ENCODE results near the gene BLTP3B.
A peak's percentile ranks its signal among the peaks of the same experiment; 100 is the strongest.
"Not testable (repeated sequence)": the region's sequence is repeated elsewhere in the genome, so short reads cannot be mapped to it uniquely, and the experiment has no call there.

BLTP3B gene

DNA sequence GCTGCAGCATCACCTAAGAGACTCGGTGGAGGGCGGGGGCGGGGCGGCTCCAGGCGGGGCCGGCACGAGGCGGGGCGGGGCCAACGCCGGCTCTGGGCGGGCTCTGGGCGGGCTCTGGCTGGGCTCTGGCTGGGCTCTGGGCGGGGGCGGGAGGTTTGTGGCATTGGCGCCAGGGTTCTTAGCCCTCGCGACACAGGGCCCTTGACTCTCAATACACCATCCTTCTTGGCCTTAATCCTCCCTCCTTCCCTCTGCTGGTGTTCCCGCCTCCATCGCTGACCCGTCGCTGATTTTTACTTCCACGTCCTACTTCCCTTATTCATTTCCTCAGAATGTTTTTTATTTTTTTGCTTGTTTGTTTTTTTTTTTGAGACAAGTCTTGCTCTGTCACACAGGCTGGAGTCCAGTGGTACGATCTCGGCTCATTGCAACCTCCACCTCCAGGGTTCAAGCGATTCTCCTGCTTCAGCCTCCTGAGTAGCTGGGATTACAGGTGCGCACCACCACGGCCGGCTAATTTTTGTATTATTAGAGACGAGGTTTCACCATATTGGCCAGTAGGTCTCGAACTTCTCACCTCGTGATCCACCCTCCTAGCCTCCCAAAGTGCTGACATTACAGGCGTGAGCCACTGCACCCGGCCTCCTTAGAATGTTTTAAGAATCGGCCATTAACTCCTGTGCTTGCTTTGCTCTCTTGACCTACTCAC lies at the start of gene BLTP3B:
BLTP3B (minus strand) TSS at position 24 of the 709 bp plus-strand sequence. CDS start 239 bp downstream, outside the sequence.
- DNase-seq (ENCODE audit: low read depth in 2 of 2), result peak; percentile 74 to 95

- no peak for DNase-seq (ENCODE audit: low read depth in 2 of 2)
Observed at GRCh38 chr12:100189636-100190394, 47.1 kb upstream of the BLTP3B start.

DNA sequence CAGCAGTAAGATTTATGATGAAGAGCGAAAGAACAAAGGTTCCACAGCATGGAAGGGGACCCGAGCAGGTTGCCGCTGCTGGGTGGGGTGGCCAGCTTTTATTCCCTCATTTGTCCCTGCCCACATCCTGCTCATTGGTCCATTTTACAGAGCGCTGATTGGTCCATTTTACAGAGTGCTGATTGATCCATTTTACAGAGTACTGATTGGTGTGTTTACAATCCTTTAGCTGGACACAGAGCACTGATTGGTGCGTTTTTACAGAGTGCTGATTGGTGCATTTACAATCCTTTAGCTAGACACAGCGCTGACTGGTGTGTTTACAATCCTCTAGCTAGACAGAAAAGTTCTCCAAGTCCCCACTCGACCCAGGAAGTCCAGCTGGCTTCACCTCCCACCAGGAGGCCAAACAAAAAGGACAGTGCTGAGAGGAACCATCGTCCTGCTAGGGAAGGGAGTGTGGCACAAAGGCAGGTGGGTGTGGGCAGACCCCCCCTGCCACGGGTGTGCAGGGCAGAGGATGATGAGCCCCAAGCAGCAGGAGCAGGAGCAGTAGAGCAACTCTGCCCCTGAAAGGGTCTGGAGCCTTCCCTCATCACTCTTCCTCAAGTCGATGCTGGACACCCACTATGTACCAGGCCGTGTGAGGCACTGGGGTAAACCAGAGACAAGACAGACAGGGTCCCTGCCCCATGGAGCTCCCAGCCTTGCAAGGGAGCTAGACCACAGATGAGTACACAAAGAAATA lies 46.4 kb upstream of the BLTP3B start:
- DNase-seq (ENCODE audit: low read depth in 2 of 2), result not testable (repeated sequence)

- no peak for DNase-seq (ENCODE audit: low read depth in 2 of 2)
Observed at GRCh38 chr12:100187857-100188519, 45.3 kb upstream of the BLTP3B start.

GRCh38 chr12:100187068-100187467 lies 44.4 kb upstream of the BLTP3B start:
- no peak for DNase-seq (ENCODE audit: low read depth in 2 of 2)

- no peak for DNase-seq (ENCODE audit: low read depth in 2 of 2)
Observed at GRCh38 chr12:100186071-100186470, 43.4 kb upstream of the BLTP3B start.

GRCh38 chr12:100185361-100185894 lies 42.8 kb upstream of the BLTP3B start:
- no peak for DNase-seq (ENCODE audit: low read depth in 2 of 2)

DNA sequence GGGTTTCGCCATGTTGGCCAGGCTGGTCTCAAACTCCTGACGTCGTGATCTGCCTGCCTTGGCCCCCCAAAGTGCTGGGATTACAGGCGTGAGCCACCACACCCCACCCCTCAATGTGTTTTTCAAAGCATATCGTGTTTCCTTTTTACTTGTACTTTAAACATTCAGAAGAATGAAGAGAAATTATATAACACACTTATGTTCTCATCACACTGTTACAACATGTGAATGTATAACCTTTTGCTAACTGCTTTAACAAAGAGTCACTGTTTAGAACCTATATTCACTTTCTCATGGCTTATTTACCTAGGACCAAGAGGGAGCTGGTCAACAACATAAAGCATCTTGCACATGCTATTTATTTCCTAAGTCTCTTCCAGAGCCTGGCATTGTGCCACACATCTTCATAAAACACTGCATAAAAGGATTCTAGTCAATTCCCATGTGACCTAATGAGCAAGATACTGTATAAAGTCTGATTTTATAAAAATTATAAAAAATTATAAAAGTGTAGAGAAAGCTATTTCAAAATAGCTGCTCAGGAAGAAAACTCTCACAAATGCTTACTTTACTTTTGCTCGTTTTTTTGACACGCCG lies 42.0 kb upstream of the BLTP3B start:
- DNase-seq (ENCODE audit: low read depth in 2 of 2), result no peak

DNA sequence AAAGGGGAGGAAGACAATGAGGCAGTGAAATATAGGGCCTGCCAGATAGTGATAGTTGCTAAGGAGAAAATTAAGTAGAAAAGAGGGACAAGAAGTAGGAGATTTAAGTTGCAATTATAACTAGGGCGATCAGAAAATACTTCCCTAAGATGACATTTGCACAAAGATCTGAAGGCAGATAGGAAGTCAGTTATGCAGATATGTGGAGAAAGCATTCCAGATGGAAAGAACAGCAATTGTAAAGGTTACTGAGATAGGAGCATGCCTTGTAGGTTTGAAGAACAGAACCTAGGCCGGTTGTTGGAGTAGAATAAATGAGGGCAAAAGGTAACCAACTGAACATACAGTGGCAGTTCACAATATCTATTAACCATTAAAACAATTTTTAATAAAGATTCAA lies 36.6 kb upstream of the BLTP3B start:
- no peak for DNase-seq (ENCODE audit: low read depth in 2 of 2)

DNA sequence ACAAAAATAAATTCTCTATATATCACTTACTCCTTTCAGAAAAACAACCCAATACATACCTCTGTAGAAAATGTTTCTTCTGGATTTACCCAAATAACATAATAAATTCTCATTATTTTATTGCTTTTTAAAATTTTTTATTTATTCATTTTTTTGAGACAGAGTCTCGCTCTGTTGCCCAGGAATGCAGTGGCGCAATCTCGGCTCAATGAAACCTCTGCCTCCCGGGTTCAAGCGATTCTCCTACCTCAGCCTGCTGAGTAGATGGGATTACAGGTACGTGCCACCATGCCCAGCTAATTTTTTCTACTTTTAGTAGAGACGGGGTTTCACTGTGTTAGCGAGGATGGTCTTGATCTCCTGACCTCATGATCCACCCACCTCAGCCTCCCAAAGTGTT lies 33.8 kb upstream of the BLTP3B start:
- DNase-seq (ENCODE audit: low read depth in 2 of 2), result not testable (repeated sequence)

GRCh38 chr12:100174495-100174894 lies 31.8 kb upstream of the BLTP3B start:
- DNase-seq (ENCODE audit: low read depth in 2 of 2), result no peak

DNA sequence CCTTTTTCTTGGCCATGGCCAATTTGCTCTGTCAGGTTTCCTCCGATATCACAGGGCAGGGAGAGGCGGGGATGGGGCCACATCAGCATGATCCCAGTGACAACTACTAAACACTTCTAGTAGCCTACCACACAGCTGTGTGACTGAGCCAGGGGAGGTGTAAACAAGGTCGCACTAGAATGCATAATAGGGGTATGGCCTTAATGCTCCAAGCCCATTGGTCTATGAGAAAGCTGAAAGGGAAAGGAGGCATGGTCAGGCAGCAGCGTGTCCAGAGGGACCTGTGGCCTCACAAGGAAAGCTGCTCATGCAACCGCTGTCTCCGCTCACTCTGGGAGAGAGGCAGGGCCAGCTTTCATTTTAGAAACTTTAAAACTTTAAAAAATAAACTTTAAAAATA lies 30.4 kb upstream of the BLTP3B start:
- no peak for DNase-seq (ENCODE audit: low read depth in 2 of 2)

DNA sequence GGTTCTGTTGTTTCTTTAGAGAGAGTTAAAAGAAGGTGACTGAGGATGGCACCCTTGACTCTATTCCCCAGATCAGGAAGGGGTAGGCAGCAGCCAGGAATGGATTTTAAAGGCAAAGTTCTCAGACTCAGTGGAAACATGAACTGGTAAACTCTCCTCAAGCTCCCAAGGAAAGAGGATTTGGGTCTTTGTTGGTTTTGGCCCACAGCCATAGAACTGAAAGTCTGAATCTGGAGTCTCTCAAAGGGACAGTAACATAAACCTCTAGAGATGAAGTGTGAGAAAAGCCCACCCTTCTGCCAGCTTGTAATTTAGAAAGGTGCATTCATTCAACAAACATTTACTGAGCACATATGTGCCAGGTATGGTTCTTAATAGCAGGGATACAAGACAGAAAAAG lies 28.6 kb upstream of the BLTP3B start:
- no peak for DNase-seq (ENCODE audit: low read depth in 2 of 2)

DNA sequence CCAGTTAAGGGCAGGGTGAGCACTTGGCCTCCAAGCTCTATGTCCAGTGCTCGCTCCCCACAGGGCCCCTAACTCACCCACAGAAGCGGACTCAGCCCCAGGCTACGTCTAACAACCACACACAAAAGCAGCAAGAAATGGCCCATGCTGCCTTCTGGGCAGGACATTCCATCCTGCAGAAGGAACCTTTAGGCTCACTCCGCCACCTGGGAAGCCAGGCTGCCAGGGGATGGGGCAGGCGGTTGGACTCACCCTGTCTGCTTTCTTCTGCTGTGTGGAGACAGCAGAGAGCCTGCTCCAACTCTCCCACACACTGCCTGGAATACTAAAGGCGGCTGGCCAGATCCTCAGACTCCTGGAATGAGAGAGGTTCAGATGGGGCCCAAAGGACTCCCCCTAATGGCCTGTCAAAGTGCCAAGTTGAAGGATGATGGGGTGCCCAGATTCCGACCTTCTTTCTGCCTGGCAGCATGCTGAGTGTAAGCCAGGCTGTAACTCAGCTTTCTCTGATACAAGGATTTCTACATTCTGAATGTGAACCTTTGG lies 27.7 kb upstream of the BLTP3B start:
- no peak for DNase-seq (ENCODE audit: low read depth in 2 of 2)

DNA sequence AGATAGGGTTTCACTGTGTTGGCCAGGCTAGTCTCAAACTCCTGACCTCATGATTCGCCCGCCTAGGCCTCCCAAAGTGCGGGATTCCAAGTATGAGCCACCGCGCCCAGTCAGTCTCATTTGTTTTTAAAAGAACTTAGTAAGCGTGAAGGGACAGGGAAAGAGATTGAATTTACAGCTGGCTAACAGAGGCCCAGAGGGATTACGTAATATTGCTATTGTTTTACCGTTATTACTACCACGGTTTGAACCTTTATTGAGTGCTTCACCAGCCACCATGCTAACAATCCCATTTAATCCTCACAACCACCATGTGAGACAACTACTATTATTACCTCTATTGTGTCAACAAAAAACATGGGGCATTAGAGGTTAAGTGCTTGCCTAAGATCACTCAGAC lies 26.7 kb upstream of the BLTP3B start:
- no peak for DNase-seq (ENCODE audit: low read depth in 2 of 2)

GRCh38 chr12:100168562-100168961 lies 25.9 kb upstream of the BLTP3B start:
- no peak for DNase-seq (ENCODE audit: low read depth in 2 of 2)

DNA sequence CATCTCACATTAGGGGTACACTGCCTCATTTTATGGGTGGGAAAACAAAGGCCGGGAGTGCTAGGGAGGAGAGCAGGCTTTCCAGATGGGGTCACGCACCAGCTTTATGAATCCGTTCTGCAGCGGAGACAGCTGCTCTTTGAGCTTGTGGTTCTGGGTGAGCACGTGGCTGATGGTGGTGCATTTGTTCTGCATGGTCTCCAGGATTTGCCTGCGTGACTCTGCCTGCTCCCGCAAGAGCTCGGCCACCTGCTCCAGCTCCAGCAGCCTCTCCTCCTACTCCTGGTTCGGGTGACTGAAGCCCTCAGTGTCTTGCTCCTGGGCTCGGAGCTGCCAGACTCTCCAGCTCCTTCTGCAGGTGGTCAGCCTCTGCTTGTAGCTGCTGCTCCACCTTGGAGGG lies 23.6 kb upstream of the BLTP3B start:
- no peak for DNase-seq (ENCODE audit: low read depth in 2 of 2)

GRCh38 chr12:100165356-100165755 lies 22.7 kb upstream of the BLTP3B start:
- no peak for DNase-seq (ENCODE audit: low read depth in 2 of 2)

DNA sequence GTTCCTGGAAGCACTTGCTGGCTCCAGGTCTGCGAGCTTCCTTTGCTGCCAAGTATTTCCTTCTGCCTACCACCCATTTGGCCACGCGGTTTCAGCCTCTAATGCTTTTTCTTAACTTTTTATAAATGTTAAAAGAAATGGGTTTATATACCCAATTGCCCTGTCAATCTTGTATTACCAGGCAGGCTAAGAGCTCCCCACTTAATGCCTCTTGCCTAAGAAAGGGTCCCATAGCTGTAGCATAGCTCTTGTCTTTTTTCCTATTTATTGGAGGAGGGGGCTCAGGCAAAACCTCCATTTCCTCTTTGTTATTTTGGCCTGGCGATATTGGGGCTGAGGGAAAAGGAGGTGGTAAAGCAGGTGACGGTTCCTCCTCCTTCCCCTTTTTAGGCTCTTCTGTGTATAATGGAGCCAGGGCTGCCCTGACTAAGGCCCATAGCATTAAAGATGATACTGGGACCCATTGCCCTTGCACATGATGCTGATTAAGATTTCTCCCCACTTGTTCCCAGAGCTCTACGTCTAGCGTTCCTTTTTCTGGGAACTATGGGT lies 21.6 kb upstream of the BLTP3B start:
- DNase-seq (ENCODE audit: low read depth in 2 of 2), result no peak

DNA sequence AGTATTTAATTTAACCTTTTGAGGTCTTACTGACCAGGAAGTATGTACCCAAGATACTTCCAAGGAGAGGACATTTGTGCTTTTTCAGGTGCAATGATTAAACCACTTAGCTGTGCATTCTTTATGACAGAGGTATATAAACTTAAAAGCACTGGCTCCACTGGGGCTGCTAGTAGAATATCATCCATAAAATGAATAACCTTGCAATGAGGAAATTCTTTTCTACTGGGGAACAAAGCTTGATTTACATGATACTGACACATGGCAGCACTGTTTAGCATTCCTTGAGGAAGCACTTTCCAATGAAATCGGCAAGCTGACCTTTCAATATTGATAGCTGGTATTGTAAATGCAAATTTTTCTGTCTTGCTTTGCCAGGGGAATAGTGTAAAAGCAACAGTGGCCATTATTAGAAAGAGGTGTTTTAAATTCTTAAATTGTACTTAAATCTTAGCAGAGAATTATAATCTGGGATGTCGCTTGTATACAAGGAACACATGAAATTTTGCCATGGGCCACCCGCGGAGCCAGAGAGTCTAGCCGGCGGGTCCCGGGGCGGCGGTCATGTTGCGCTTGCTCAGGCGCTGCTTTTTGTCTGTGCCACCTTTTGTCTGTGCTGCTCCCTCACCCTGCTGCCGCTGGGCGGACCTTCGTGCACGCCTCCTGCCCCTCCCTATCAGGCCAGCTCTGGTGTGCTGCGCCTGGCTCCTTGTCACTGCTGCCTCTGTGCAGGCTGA lies 20.9 kb upstream of the BLTP3B start:
- peak; percentile 22 to 43 for DNase-seq (ENCODE audit: low read depth in 2 of 2)

Data from stimulated activated CD4-positive, alpha-beta T cell treated with anti-CD3 and anti-CD28 coated beads, Interleukin-1b, Interleukin-23, amount 100 ng/mL, for 1 hour (primary cell).